ENCODE data around the gene AATK. TPM values are rescaled to one million over a fixed set of nuclear protein-coding genes. Genes with fewer than 3 reads are reported as not detected.

The AATK gene
- total and polyA plus RNA-seq, 10 of the 15 experiments (the other 5 are each of a cell fraction or from before 2014, with no cell fraction given), result 0.04 TPM; not detected in 9

- CTCF ChIA-PET, result no interaction called here
- POLR2A ChIA-PET, result no interaction called here
- Histone ChIP-seq H3K9ac (ENCODE audit: control insufficient read depth, insufficient read depth, low read length) (no peak overlapping the region), H3K79me2 (ENCODE audit: control insufficient read depth, insufficient read depth, low read length) (no peaks in the 10 kb centered on the region), H2AFZ (ENCODE audit: control insufficient read depth, low read depth, low read length) (no peak overlapping the region), H3K27ac (ENCODE audit: control insufficient read depth, insufficient read depth) (no peak overlapping the region), H3K9me3 (replicated peaks; ENCODE audit: control insufficient read depth, insufficient read depth, low read length) (no peaks in the 10 kb centered on the region), H3K36me3 (ENCODE audit: control insufficient read depth in 2 of 2, insufficient read depth in 2 of 2, low read length in 1 of 2) (no peaks in the 10 kb centered on the region), H3K4me3 (no peak overlapping the region), H3K4me1 (ENCODE audit: control insufficient read depth, insufficient read depth, low read length) (peaks cover 11% of the 10 kb centered on the region), H4K20me1 (ENCODE audit: control insufficient read depth, insufficient read depth) (no peaks in the 10 kb centered on the region), H3K27me3 (replicated peaks in 1 of 2; ENCODE audit: control insufficient read depth in 2 of 2, insufficient read depth in 2 of 2, low read length in 1 of 2) (peaks cover 0 to 7% of the 10 kb centered on the region in 2 experiments; a peak in 2 of 4 replicates), H3K4me2 (ENCODE audit: control insufficient read depth, insufficient read depth) (no peak overlapping the region)
- intact Hi-C loops (cut with micrococcal nuclease; ENCODE audit: unreplicated experiment) (no loop called here), in situ Hi-C loops (cut with MboI) (loop anchor here (10.0 kb wide), 1 partner anchor 67 kb away; no protein-coding TSS in a partner anchor)
- no peak for DNase-seq (ENCODE audit: low read depth, low spot score)
- RAD21 ChIA-PET (ENCODE audit: unreplicated experiment), result interaction anchor here (1.0 kb wide), 1 partner anchor 68 kb away, joined by 3 read pairs; no protein-coding TSS in a partner anchor
- no peak for FAIRE-seq
- ATAC-seq, result no peak
- no peak for TF ChIP-seq ASH2L (IDR thresholded peaks at IDR 0.05; ENCODE audit: borderline replicate concordance, low read depth)
- TF ChIP-seq IRF4 (IDR thresholded peaks at IDR 0.05; ENCODE audit: low read depth, low read length), result no peak
- TF ChIP-seq RAD51 (IDR thresholded peaks at IDR 0.05), result no peak
- no peak for TF ChIP-seq RAD21 (IDR thresholded peaks at IDR 0.05; ENCODE audit: insufficient read depth, low read depth, low read length)
- TF ChIP-seq, protein P1, sequence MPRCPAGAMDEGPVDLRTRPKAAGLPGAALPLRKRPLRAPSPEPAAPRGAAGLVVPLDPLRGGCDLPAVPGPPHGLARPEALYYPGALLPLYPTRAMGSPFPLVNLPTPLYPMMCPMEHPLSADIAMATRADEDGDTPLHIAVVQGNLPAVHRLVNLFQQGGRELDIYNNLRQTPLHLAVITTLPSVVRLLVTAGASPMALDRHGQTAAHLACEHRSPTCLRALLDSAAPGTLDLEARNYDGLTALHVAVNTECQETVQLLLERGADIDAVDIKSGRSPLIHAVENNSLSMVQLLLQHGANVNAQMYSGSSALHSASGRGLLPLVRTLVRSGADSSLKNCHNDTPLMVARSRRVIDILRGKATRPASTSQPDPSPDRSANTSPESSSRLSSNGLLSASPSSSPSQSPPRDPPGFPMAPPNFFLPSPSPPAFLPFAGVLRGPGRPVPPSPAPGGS (IDR thresholded peaks at IDR 0.05; ENCODE audit: borderline replicate concordance, insufficient read depth, low read depth, low read length, poor library complexity, severe bottlenecking), result no peak
- TF ChIP-seq IKZF2 (IDR thresholded peaks at IDR 0.05), result no peak
- TF ChIP-seq HDAC2 (IDR thresholded peaks at IDR 0.05), result no peak
- no peak for TF ChIP-seq MYC (IDR thresholded peaks at IDR 0.05; ENCODE audit: insufficient read depth, insufficient read length, insufficient replicate concordance, low read length, severe bottlenecking)
- TF ChIP-seq POLR2AphosphoS5 (IDR thresholded peaks at IDR 0.05; ENCODE audit: low read length), result no peak
- TF ChIP-seq TCF12 (IDR thresholded peaks at IDR 0.05; ENCODE audit: low read depth, low read length), result no peak
- no peak for TF ChIP-seq TAF1 (IDR thresholded peaks at IDR 0.05; ENCODE audit: borderline replicate concordance, low read depth, low read length)
- TF ChIP-seq ATF7 (IDR thresholded peaks at IDR 0.05; ENCODE audit: low read depth), result no peak
- SMC1A ChIA-PET (ENCODE audit: uncharacterized antibody, unreplicated experiment), result no interaction called here
- no TSS peak for BruUV-seq (replicated peaks)
- 55% methylated on average over 23 of the region's 23 CpGs for WGBS (ENCODE audit: insufficient coverage, insufficient replicate concordance, low lambda C conversion rate, missing lambda C conversion rate)
Observed at GRCh38 chr17:81091774-81092517, 74.1 kb downstream of the AATK start.

Data from GM12878 (cell line).